Measurements from ENCODE around the gene C1R. TPM values are rescaled to one million over a fixed set of nuclear protein-coding genes. Genes with fewer than 3 reads are reported as not detected.

The C1R gene
- total and polyA plus RNA-seq, 2 of the 8 experiments (the other 6 are each of a cell fraction or from before 2014, with no cell fraction given) = 6.9 to 16.3 TPM

- CTCF ChIA-PET (ENCODE audit: partially characterized antibody) = interaction anchor here (0.7 to 4.1 kb wide), 30 partner anchors 8 to 164 kb away, joined by 3 to 58 read pairs (median 5); partner anchors contain the start of genes C1R and C1S
- Histone ChIP-seq H3K23me2 (ENCODE audit: low read depth, low read length) (no peaks in the 10 kb centered on the region; the same call in 1 of the 2 replicates), H2BK120ac (replicated peaks; ENCODE audit: low read depth, low read length) (no peak overlapping the region), H2AK5ac (ENCODE audit: low read depth, low read length) (no peak overlapping the region), H3K18ac (ENCODE audit: extremely low read depth, low read length) (no peak overlapping the region), H3K9ac (replicated peaks in 1 of 4; ENCODE audit: extremely low read depth in 1 of 4, low read depth in 3 of 4, low read length in 3 of 4) (no peak overlapping the region), H3K27me3 (replicated peaks in 1 of 4; ENCODE audit: control insufficient read depth in 3 of 4, extremely low read depth in 1 of 4, insufficient read depth in 3 of 4, low read length in 3 of 4) (no peaks in the 10 kb centered on the region), H2BK5ac (ENCODE audit: low read depth, low read length) (no peak overlapping the region), H3K9me3 (ENCODE audit: insufficient read depth in 2 of 2, low read depth in 1 of 2, low read length in 1 of 2) (no peaks in the 10 kb centered on the region), H3K79me2 (ENCODE audit: control insufficient read depth in 1 of 2, insufficient read depth in 2 of 2, low read length in 2 of 2) (no peaks in the 10 kb centered on the region), H3K4ac (replicated peaks; ENCODE audit: insufficient read length, low read depth, low read length) (no peak overlapping the region), H2BK20ac (ENCODE audit: low read length) (no peak overlapping the region), H4K91ac (replicated peaks; ENCODE audit: insufficient read length, low read length) (no peak overlapping the region), H3K27ac (ENCODE audit: low read depth, low read length) (no peak overlapping the region), H4K5ac (ENCODE audit: insufficient read length, low read depth, low read length) (no peak overlapping the region), H3K56ac (replicated peaks; ENCODE audit: insufficient read length, low read depth, low read length) (no peak overlapping the region), H3K4me2 (ENCODE audit: insufficient read depth in 1 of 2, low read depth in 2 of 2, low read length in 2 of 2) (no peak overlapping the region), H3K79me1 (ENCODE audit: low read depth, low read length) (no peaks in the 10 kb centered on the region), H3K23ac (ENCODE audit: insufficient read length) (no peak overlapping the region), H3K36me3 (ENCODE audit: control insufficient read depth in 2 of 4, insufficient read depth in 4 of 4, low read length in 3 of 4) (no peaks in the 10 kb centered on the region), H4K20me1 (replicated peaks in 1 of 2; ENCODE audit: control insufficient read depth in 1 of 2, insufficient read depth in 2 of 2, low read length in 2 of 2) (peaks cover 0 to 1% of the 10 kb centered on the region in 2 experiments), H2AFZ (ENCODE audit: low read length) (no peak overlapping the region), H2BK15ac (ENCODE audit: low read length) (no peak overlapping the region), H4K8ac (ENCODE audit: extremely low read depth, insufficient read depth, low read length) (no peak overlapping the region), H3K4me1 (replicated peaks in 1 of 4; ENCODE audit: control insufficient read depth in 3 of 4, insufficient read depth in 4 of 4, low read length in 3 of 4) (no peaks in the 10 kb centered on the region), H2BK12ac (ENCODE audit: low read depth, low read length) (no peak overlapping the region), H3K14ac (ENCODE audit: insufficient read length) (no peak overlapping the region), H3K4me3 (ENCODE audit: extremely low read depth in 1 of 4, insufficient read depth in 2 of 4, low read depth in 3 of 4, low read length in 4 of 4) (no peak overlapping the region)
- POLR2A ChIA-PET (ENCODE audit: partially characterized antibody) = interaction anchor here (1.0 to 2.3 kb wide), 7 partner anchors 11 to 245 kb away, joined by 4 to 14 read pairs (median 5); partner anchors contain the start of genes C12orf57, C1S and RNU7-1
- no peak for DNase-seq (ENCODE audit: low read depth in 1 of 2, low spot score in 2 of 2)
- FAIRE-seq = no peak
- 95% methylated on average over 11 of the region's 11 CpGs; no CpG with 5 or more reads in 1 of the 2 experiments for WGBS, 2 experiments (ENCODE audit: extremely low coverage in 1 of 2, insufficient coverage in 1 of 2, insufficient read length in 1 of 2, insufficient replicate concordance in 2 of 2, low coverage in 1 of 2, low lambda C conversion rate in 2 of 2, missing lambda C conversion rate in 1 of 2)
- TF ChIP-seq ZNF274 (IDR thresholded peaks at IDR 0.05; ENCODE audit: borderline replicate concordance, extremely low read depth, low read length) = no peak
- TF ChIP-seq CTCF (IDR thresholded peaks at IDR 0.05; ENCODE audit: control extremely low read depth in 1 of 3, insufficient read depth in 1 of 3, low read depth in 1 of 3, low read length in 3 of 3) = no peak
- TF ChIP-seq SP4 (IDR thresholded peaks at IDR 0.05; ENCODE audit: low read length) = no peak
- no peak for TF ChIP-seq RBBP5 (IDR thresholded peaks at IDR 0.05; ENCODE audit: borderline replicate concordance, low read depth, low read length)
- no peak for TF ChIP-seq SAP30 (IDR thresholded peaks at IDR 0.05; ENCODE audit: insufficient read depth, insufficient replicate concordance, low read length)
- TF ChIP-seq KDM4A (IDR thresholded peaks at IDR 0.05; ENCODE audit: low read depth, low read length, severe bottlenecking) = no peak
- no peak for TF ChIP-seq BRCA1 (IDR thresholded peaks at IDR 0.05; ENCODE audit: low read depth, low read length)
- no peak for TF ChIP-seq JUN (IDR thresholded peaks at IDR 0.05; ENCODE audit: low read depth, low read length)
- no peak for TF ChIP-seq GABPA (IDR thresholded peaks at IDR 0.05; ENCODE audit: borderline replicate concordance, insufficient read depth, low read length)
- TF ChIP-seq SUZ12 (IDR thresholded peaks at IDR 0.05; ENCODE audit: low read length) = no peak
- TF ChIP-seq POLR2AphosphoS5 (IDR thresholded peaks at IDR 0.05; ENCODE audit: low read depth, low read length) = no peak
Measured at GRCh38 chr12:7114008-7114407, 21.8 kb upstream of the C1R start.
